Brain microvascular endothelial cell (primary cell): ENCODE measurements around the gene FAM111B.
A peak's percentile ranks its signal among the peaks of the same experiment; 100 is the strongest.

Experiments
- DNase-seq: peaks from one replicate; pipeline ENCODE4 v3.0.0-alpha.2; 2020
- H3K27ac ChIP-seq: fragments of 250-450 bp; sonication (Bioruptor Pico); 2 replicates; pipeline ENCODE4 v1.5.1; 2020; ENCODE audit warnings: mild to moderate bottlenecking, moderate library complexity
- H3K27me3 ChIP-seq: fragments of 250-450 bp; sonication (Bioruptor Pico); replicated peaks from 2 replicates; pipeline ENCODE4 v1.5.1; 2020; ENCODE audit warnings: mild to moderate bottlenecking
- H3K36me3 ChIP-seq: fragments of 250-450 bp; sonication (Bioruptor Pico); replicated peaks from 2 replicates; pipeline ENCODE4 v1.5.1; 2020; ENCODE audit warnings: mild to moderate bottlenecking
- H3K4me3 ChIP-seq: 2 replicates; pipeline ENCODE4 v1.5.1; 2011; ENCODE audit warnings: low read depth, mild to moderate bottlenecking, control low read depth, low read length, moderate library complexity
- in situ Hi-C: cut with HindIII; loops from 2 replicates; pipeline ENCODE4 v1.10.0; 2017; ENCODE audit warnings: low sequenced_read_pairs, low pct_ligation_motif_present
- TF ChIP-seq, protein P1 (sequence below): IDR thresholded peaks from 2 replicates; pipeline ENCODE4 v1.5.1; 2011; ENCODE audit warnings: low read depth, mild to moderate bottlenecking, moderate library complexity, low read length, control low read depth, inconsistent platforms; ENCODE audit errors: missing control alignments

The FAM111B gene

DNA sequence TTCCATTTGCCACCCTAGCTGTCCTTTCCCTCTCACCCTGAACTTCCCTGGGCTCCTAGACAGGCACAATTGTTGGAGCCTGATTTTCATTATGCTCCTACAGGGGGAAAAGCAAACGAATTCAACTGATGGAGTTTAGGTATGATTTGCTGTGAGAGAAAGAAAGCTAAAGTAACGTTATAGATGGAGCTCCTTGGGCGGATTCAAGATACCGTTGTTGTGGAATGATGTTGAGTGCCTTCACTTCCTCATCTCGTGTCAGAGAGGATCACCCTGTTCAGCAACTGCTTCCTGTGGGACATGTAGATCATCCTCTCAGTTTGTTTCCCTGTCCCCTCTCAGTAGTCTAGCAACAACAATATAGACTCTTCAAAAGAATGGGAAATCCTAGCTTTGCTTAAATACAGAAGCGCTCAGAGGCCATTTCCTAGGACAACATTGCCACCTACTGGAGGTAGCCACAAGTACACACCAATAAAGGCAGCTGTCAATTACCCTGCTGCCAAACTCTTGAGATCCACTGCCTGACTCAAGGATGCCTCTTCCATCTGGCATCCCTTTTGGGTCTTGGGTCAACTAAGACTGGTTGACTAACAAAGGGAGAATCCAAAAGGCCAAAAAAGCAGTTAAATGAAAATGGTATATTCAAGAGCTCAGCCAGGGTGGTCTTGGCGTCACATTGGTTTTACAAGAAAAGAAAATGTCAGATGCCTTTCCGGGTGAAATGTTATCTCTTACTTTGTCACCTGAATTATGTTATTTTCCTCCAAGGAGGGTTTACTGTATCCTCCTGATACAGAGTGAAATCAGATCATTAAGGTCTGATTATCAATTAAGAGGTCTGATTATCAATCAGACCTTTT lies 51.4 kb downstream of the FAM111B start:
- no peaks in the 10 kb centered on the region for H3K27me3 ChIP-seq
- DNase-seq = peak; percentile 66
- TF ChIP-seq, protein P1, sequence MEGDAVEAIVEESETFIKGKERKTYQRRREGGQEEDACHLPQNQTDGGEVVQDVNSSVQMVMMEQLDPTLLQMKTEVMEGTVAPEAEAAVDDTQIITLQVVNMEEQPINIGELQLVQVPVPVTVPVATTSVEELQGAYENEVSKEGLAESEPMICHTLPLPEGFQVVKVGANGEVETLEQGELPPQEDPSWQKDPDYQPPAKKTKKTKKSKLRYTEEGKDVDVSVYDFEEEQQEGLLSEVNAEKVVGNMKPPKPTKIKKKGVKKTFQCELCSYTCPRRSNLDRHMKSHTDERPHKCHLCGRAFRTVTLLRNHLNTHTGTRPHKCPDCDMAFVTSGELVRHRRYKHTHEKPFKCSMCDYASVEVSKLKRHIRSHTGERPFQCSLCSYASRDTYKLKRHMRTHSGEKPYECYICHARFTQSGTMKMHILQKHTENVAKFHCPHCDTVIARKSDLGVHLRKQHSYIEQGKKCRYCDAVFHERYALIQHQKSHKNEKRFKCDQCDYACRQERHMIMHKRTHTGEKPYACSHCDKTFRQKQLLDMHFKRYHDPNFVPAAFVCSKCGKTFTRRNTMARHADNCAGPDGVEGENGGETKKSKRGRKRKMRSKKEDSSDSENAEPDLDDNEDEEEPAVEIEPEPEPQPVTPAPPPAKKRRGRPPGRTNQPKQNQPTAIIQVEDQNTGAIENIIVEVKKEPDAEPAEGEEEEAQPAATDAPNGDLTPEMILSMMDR = peak; percentile 83
- H3K36me3 ChIP-seq = no peaks in the 10 kb centered on the region
- in situ Hi-C loops = no loop called here
- no peak overlapping the region for H3K4me3 ChIP-seq
- no peak overlapping the region for H3K27ac ChIP-seq

DNA sequence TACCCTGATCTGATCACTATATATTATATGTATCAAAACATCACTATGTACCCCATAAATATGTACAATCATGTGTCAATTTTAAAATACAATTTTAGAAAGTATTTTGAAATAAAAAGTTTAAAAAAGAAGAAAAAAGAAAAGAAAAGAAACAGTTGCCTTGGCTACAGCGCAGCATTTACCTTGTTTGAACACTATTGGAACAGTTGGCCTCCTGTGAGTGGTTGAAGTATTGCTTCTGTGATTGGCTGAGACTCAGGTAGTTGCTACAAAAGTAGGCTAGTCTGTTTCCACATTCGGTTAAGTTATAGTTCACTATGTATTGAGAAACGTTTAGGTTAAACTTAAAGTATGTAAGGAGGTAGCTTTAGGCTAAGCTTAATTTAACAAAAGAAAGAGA lies 57.0 kb downstream of the FAM111B start:
- DNase-seq = no peak
- H3K4me3 ChIP-seq = no peak overlapping the region
- H3K27ac ChIP-seq = no peak overlapping the region
- in situ Hi-C loops = no loop called here
- TF ChIP-seq, protein P1 = no peak
- H3K36me3 ChIP-seq = no peaks in the 10 kb centered on the region
- H3K27me3 ChIP-seq = peaks cover 3% of the 10 kb centered on the region

DNA sequence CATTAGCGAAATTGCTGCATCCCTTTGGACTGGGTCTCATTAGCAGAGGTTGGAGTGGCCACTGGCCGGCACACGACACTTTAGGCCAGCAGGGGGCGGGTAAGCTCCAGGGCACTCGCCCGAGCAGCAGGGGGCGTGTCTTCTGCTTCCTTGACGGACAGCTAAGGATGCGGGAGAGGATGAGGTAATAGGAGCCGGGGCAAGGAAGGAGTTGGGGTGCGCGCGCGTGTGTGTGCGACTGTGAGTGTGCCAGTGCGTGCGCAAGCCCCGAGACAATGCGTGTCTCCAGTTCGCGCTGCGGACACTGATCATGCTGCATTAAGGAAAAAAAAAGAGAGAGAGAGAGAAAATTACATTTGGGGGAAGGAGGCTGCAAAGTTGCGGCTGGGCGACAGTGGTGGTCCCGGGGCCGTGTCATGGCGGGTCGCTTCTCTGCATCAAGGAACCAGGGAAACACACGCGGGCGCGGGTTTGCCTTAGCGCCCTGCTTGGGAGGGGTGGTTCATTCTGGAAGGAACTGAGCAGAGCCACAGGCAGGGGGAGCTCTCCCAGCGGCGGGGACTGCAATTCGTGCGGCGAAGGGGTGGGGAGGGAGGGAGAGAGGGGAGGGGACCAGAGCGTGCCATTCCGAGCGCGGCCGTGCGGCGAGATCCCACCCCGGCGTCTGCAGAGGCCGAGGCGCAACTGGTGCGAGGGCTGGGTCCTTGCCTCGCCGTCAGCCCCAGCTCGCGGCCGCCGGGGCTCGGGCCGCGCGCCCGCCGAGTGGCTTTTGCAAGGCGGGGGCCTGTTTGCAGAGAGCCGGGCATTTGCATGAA lies 64.7 kb downstream of the FAM111B start, which contains the start of gene DTX4:
Gene DTX4, plus strand, starts transcription at position 625 of the 815 bp plus-strand sequence. CDS start 464 bp downstream, outside the sequence.
- in situ Hi-C loops = no loop called here

DNA sequence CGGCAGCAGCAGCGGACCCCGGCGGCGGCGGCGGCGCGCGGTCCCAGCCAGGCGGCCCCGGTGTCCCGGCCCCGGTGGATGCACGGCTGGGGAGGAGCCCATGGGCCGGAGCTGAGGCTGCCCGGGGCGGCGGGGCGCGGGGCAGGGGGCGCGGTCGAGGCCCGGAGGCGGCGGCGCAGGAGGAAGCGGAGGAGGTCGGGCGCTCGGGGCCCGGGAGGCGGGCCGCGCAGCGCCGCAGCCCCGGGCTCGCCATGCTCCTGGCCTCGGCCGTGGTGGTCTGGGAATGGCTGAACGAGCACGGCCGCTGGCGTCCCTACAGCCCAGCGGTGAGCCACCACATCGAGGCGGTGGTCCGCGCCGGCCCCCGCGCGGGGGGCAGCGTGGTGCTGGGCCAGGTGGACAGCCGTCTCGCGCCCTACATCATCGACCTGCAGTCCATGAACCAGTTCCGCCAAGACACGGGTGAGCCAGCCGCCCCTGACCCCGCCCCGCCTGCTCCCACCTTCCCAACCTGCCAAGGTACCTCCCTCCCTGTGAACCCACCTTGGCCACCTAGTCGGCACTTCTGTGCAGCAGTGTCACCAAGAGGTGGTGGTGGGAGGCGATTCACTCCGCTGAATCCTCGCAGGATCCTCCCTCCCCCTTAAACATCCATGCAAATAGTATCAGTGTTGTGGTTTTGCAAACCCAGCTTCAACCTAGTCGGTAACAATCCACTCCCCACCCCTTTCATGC lies 65.5 kb downstream of the FAM111B start:
- H3K4me3 ChIP-seq = peak overlapping the region; percentile 61
- TF ChIP-seq, protein P1 = no peak
- DNase-seq = no peak
- in situ Hi-C loops = no loop called here
- H3K27ac ChIP-seq = no peak overlapping the region
- H3K27me3 ChIP-seq = peaks cover 10% of the 10 kb centered on the region
- no peaks in the 10 kb centered on the region for H3K36me3 ChIP-seq

More for the DNA sequence above, 64.7 kb downstream of the FAM111B start, which contains the start of gene DTX4:
- H3K27ac ChIP-seq = no peak within 1 kb of the TSS
- DNase-seq = peak; percentile 88
- H3K36me3 ChIP-seq = no peaks in the 10 kb centered on the region
- H3K27me3 ChIP-seq = peaks cover 10% of the 10 kb centered on the region
- TF ChIP-seq, protein P1 = peak; percentile 98
- peak within 1 kb of the TSS; percentile 61 for H3K4me3 ChIP-seq

DNA sequence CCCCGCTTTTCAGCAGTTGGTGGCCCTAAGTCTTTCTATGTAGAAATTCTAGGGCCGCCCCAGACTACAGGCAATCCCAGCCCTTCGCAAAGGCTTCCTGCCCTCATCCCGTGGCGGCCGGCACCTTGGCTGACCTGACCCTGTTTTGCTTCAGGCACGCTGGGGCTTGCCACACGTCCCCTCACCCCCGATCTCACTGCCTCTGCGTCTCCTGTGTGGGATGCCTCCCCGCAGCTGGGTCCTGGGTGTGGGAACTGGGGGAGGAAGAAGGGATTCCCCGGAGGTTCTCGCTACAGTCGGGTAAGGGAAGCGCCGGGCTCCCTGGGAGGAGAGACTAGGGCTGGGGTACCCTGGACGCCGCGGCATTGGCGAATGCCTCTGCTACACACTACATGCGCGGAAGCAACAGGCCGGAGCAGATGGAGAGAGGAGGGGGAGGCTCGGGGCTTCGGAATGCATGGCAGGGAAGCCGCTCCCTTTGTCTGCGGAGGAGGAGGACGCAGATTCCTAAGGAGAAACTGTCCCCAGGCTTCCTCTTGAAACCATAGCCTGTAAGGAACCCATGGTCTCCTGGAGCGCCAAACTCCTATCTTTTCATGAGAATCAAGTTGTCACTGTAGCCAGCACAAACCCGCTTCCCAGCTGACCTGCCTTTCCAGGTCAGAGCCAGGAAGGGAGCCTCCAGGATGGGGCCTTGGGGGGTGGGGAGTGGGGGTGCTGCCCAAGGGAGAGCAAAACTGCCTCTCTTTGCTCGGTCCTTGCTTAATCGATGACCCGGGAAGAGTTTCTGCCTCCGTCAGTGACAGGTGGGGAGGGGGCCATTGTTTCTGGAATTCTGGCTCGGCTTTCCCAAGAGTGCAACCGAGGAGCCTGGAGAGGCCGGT lies 66.3 kb downstream of the FAM111B start:
- TF ChIP-seq, protein P1 = no peak
- Histone ChIP-seq H3K27ac (no peak overlapping the region), H3K36me3 (no peaks in the 10 kb centered on the region), H3K4me3 (peak overlapping the region; percentile 50), H3K27me3 (peaks cover 10% of the 10 kb centered on the region)
- DNase-seq = no peak
- in situ Hi-C loops = no loop called here
